Mesenchymal stem cell (in vitro differentiated cells and primary cell): ENCODE data around the gene TMPRSS4.
A peak's percentile ranks its signal among the peaks of the same experiment; 100 is the strongest.

Experiments
- DNase-seq: peaks from one replicate; pipeline ENCODE4 v3.0.0-alpha.2; 2013
- H2AFZ ChIP-seq: one replicate; pipeline ENCODE4 v1.6.1; 2013; ENCODE audit warnings: low read depth, mild to moderate bottlenecking, control low read depth, inconsistent platforms, low read length, moderate library complexity
- H2AK5ac ChIP-seq: 2 replicates; pipeline ENCODE4 v1.6.1; 2013; ENCODE audit warnings: low read length, moderate library complexity, mild to moderate bottlenecking, inconsistent platforms; ENCODE audit not compliant: severe bottlenecking
- H2BK120ac ChIP-seq: one replicate; pipeline ENCODE4 v1.6.1; 2013; ENCODE audit warnings: low read depth, mild to moderate bottlenecking, inconsistent platforms, low read length, moderate library complexity
- H2BK12ac ChIP-seq, 2 experiments: one replicate each; pipeline ENCODE4 v1.6.1; 2013; ENCODE audit warnings: inconsistent platforms in 2 of 2, low read length in 2 of 2, mild to moderate bottlenecking in 2 of 2, moderate library complexity in 2 of 2, control low read depth in 1 of 2
- H2BK15ac ChIP-seq: one replicate; pipeline ENCODE4 v1.6.1; 2013; ENCODE audit warnings: mild to moderate bottlenecking, low read depth, inconsistent platforms; ENCODE audit not compliant: poor library complexity, severe bottlenecking
- H2BK5ac ChIP-seq: 2 replicates; pipeline ENCODE4 v1.6.1; 2013; ENCODE audit warnings: low read depth, mild to moderate bottlenecking, low read length, control low read depth, inconsistent platforms; ENCODE audit not compliant: poor library complexity, severe bottlenecking
- H3K14ac ChIP-seq, 2 experiments: one replicate each; pipeline ENCODE4 v1.6.1; 2013; ENCODE audit warnings: inconsistent platforms in 2 of 2, low read length in 2 of 2, control low read depth in 1 of 2, mild to moderate bottlenecking in 1 of 2, moderate library complexity in 1 of 2
- H3K18ac ChIP-seq, 2 experiments: one replicate each; pipeline ENCODE4 v1.6.1; 2013; ENCODE audit warnings: inconsistent platforms in 2 of 2, low read length in 2 of 2, control low read depth in 1 of 2, low read depth in 1 of 2, mild to moderate bottlenecking in 1 of 2
- H3K23ac ChIP-seq, 2 experiments: one replicate each; pipeline ENCODE4 v1.6.1; 2013; ENCODE audit warnings: inconsistent platforms in 2 of 2, low read length in 2 of 2, mild to moderate bottlenecking in 2 of 2, moderate library complexity in 2 of 2, control low read depth in 1 of 2
- H3K27ac ChIP-seq: 2 replicates; pipeline ENCODE4 v1.5.1; 2013; ENCODE audit warnings: mild to moderate bottlenecking, moderate library complexity, low read length, control low read depth, inconsistent platforms; ENCODE audit not compliant: poor library complexity, severe bottlenecking
- H3K27me3 ChIP-seq, 2 experiments: 2 replicates each; pipeline versions ENCODE4 v1.6.1 to v1.7.0; 2013; ENCODE audit warnings: low read length in 2 of 2, mild to moderate bottlenecking in 2 of 2, moderate library complexity in 2 of 2, control low read depth in 1 of 2, inconsistent platforms in 1 of 2; ENCODE audit not compliant: control insufficient read depth in 1 of 2, insufficient read depth in 1 of 2
- H3K36me3 ChIP-seq, 2 experiments: 2 replicates each; pipeline versions ENCODE4 v1.6.1 to v1.7.0; 2013; ENCODE audit warnings: low read length in 2 of 2, control low read depth in 1 of 2, inconsistent platforms in 1 of 2, low read depth in 1 of 2, mild to moderate bottlenecking in 1 of 2; ENCODE audit not compliant: insufficient read depth in 2 of 2, control insufficient read depth in 1 of 2
- H3K4ac ChIP-seq, 2 experiments: one replicate each; pipeline ENCODE4 v1.6.1; 2013; ENCODE audit warnings: inconsistent platforms in 2 of 2, low read length in 2 of 2, mild to moderate bottlenecking in 2 of 2, moderate library complexity in 2 of 2, control low read depth in 1 of 2, low read depth in 1 of 2
- H3K4me1 ChIP-seq: 2 replicates; pipeline ENCODE4 v1.6.1; 2013; ENCODE audit warnings: low read depth, low read length, control low read depth; ENCODE audit not compliant: control insufficient read depth, insufficient read depth
- H3K4me2 ChIP-seq: 2 replicates; pipeline ENCODE4 v1.6.1; 2013; ENCODE audit warnings: low read length, mild to moderate bottlenecking, inconsistent platforms; ENCODE audit not compliant: poor library complexity, severe bottlenecking
- H3K4me3 ChIP-seq, 2 experiments: 2 replicates each; pipeline versions ENCODE4 v1.5.1 to v1.7.0; 2013; ENCODE audit warnings: low read length in 2 of 2, mild to moderate bottlenecking in 2 of 2, control low read depth in 1 of 2, low read depth in 1 of 2; ENCODE audit not compliant: insufficient read depth in 1 of 2
- H3K79me1 ChIP-seq: replicated peaks from 2 replicates; pipeline ENCODE4 v1.6.1; 2013; ENCODE audit warnings: mild to moderate bottlenecking, control low read depth, low read length, inconsistent platforms; ENCODE audit not compliant: poor library complexity, severe bottlenecking
- H3K9ac ChIP-seq: 2 replicates; pipeline ENCODE4 v1.7.0; 2013; ENCODE audit warnings: mild to moderate bottlenecking, low read length, moderate library complexity
- H3K9me3 ChIP-seq: 2 replicates; pipeline ENCODE4 v1.7.0; 2013; ENCODE audit warnings: mild to moderate bottlenecking, low read length; ENCODE audit not compliant: control insufficient read depth
- H4K8ac ChIP-seq: one replicate; pipeline ENCODE4 v1.6.1; 2013; ENCODE audit warnings: inconsistent platforms, mild to moderate bottlenecking, low read length, moderate library complexity
- H4K91ac ChIP-seq: one replicate; pipeline ENCODE4 v1.6.1; 2013; ENCODE audit warnings: mild to moderate bottlenecking, low read length, inconsistent platforms
- WGBS: methylation state at CpG from one replicate; pipeline ENCODE4 v1.1.7; 2013; ENCODE audit warnings: mixed read lengths; 5-methylcytosine and 5-hydroxymethylcytosine counted together

TMPRSS4 gene

GRCh38 chr11:118082880-118083552 lies 6.1 kb downstream of the TMPRSS4 start:
- Histone ChIP-seq H3K4me1 (no peaks in the 10 kb centered on the region), H3K36me3 (no peaks in the 10 kb centered on the region), H3K23ac (no peak overlapping the region), H2AK5ac (no peak overlapping the region), H4K8ac (no peak overlapping the region), H4K91ac (no peak overlapping the region), H3K27ac (no peak overlapping the region), H3K4ac (no peak overlapping the region), H2BK5ac (no peak overlapping the region), H2AFZ (no peak overlapping the region), H3K9me3 (peaks cover 19% of the 10 kb centered on the region), H3K4me3 (no peak overlapping the region), H3K14ac (no peak overlapping the region), H3K4me2 (no peak overlapping the region), H2BK15ac (no peak overlapping the region), H3K18ac (no peak overlapping the region), H2BK120ac (no peak overlapping the region), H3K9ac (no peak overlapping the region), H2BK12ac (no peak overlapping the region), H3K27me3 (peaks cover 48 to 59% of the 10 kb centered on the region in 2 experiments), H3K79me1 (no peaks in the 10 kb centered on the region)
- no peak for DNase-seq
- 44% methylated on average over 19 of the region's 21 CpGs for WGBS

GRCh38 chr11:118084247-118084646 lies 7.4 kb downstream of the TMPRSS4 start:
- no peak overlapping the region for H3K27ac ChIP-seq
- no peak overlapping the region for H3K9ac ChIP-seq
- no peak overlapping the region for H3K23ac ChIP-seq
- no peak overlapping the region for H3K18ac ChIP-seq
- no peak overlapping the region for H3K4me2 ChIP-seq
- H4K8ac ChIP-seq = no peak overlapping the region
- no peak overlapping the region for H3K14ac ChIP-seq
- DNase-seq = peak; percentile 9
- H2BK120ac ChIP-seq = no peak overlapping the region
- H3K36me3 ChIP-seq = no peaks in the 10 kb centered on the region
- no peak overlapping the region for H4K91ac ChIP-seq
- no peak overlapping the region for H3K4ac ChIP-seq
- no peak overlapping the region for H2AK5ac ChIP-seq
- H2BK5ac ChIP-seq = no peak overlapping the region
- H3K79me1 ChIP-seq = no peaks in the 10 kb centered on the region
- no peak overlapping the region for H2BK12ac ChIP-seq
- no peak overlapping the region for H3K4me3 ChIP-seq
- no peak overlapping the region for H2AFZ ChIP-seq
- no peaks in the 10 kb centered on the region for H3K4me1 ChIP-seq
- WGBS = 35% methylated on average over 4 of the region's 4 CpGs
- no peak overlapping the region for H2BK15ac ChIP-seq
- peaks cover 31% of the 10 kb centered on the region for H3K9me3 ChIP-seq
- H3K27me3 ChIP-seq = peaks cover 36 to 50% of the 10 kb centered on the region in 2 experiments

- Histone ChIP-seq H3K4me3 (no peak overlapping the region), H2BK12ac (no peak overlapping the region), H4K91ac (no peak overlapping the region), H2AFZ (no peak overlapping the region), H3K9ac (no peak overlapping the region), H3K27me3 (peaks cover 33 to 46% of the 10 kb centered on the region in 2 experiments), H2BK5ac (no peak overlapping the region), H3K4me1 (no peaks in the 10 kb centered on the region), H3K14ac (no peak overlapping the region), H3K27ac (no peak overlapping the region), H3K9me3 (peaks cover 34% of the 10 kb centered on the region), H3K23ac (no peak overlapping the region), H3K18ac (no peak overlapping the region), H4K8ac (no peak overlapping the region), H3K4ac (no peak overlapping the region), H2BK120ac (no peak overlapping the region), H2BK15ac (no peak overlapping the region), H2AK5ac (no peak overlapping the region), H3K36me3 (no peaks in the 10 kb centered on the region), H3K4me2 (no peak overlapping the region), H3K79me1 (no peaks in the 10 kb centered on the region)
- no peak for DNase-seq
Observed at GRCh38 chr11:118084656-118085055, 7.8 kb downstream of the TMPRSS4 start.

- Histone ChIP-seq H4K91ac (no peak within 1 kb of the TSS), H3K14ac (no peak within 1 kb of the TSS), H3K4me3 (no peak within 1 kb of the TSS), H4K8ac (no peak within 1 kb of the TSS), H3K9me3 (peaks cover 44% of the 10 kb centered on the region), H2AFZ (no peak within 1 kb of the TSS), H3K36me3 (no peaks in the 10 kb centered on the region), H3K4me1 (no peaks in the 10 kb centered on the region), H2BK15ac (no peak within 1 kb of the TSS), H3K27me3 (peaks cover 22 to 24% of the 10 kb centered on the region in 2 experiments), H3K18ac (no peak within 1 kb of the TSS), H3K79me1 (no peaks in the 10 kb centered on the region), H2BK120ac (no peak within 1 kb of the TSS), H3K4me2 (no peak within 1 kb of the TSS), H3K23ac (no peak within 1 kb of the TSS), H2BK12ac (no peak within 1 kb of the TSS), H2BK5ac (no peak within 1 kb of the TSS), H2AK5ac (no peak within 1 kb of the TSS), H3K27ac (no peak within 1 kb of the TSS), H3K4ac (no peak within 1 kb of the TSS), H3K9ac (no peak within 1 kb of the TSS)
- 72% methylated on average over 5 of the region's 5 CpGs for WGBS
- DNase-seq = no peak
Observed at GRCh38 chr11:118086913-118087768, 10.3 kb downstream of the TMPRSS4 start, which contains the start of gene SMIM35. Gene SMIM35 (minus strand): TSS chr11:118086963. CDS start chr11:118086757, 206 bp downstream.
